ENCODE measurements around the gene DAPK1.

Gene DAPK1

GRCh38 chr9:87549791-87550190, 52.1 kb downstream of the DAPK1 start:
- Mint-ChIP-seq H3K4me1 (peaks cover 18% of the 10 kb centered on the region), H3K27me3 (ENCODE audit: low read depth) (no peaks in the 10 kb centered on the region), H3K36me3 (ENCODE audit: low read depth) (peaks cover 12% of the 10 kb centered on the region), H3K27ac (peak overlapping the region in 2 of 3 experiments; percentile 14 to 51), H3K9me3 (no peaks in the 10 kb centered on the region), H3K4me3 (no peak overlapping the region)
- TF ChIP-seq, protein P1, sequence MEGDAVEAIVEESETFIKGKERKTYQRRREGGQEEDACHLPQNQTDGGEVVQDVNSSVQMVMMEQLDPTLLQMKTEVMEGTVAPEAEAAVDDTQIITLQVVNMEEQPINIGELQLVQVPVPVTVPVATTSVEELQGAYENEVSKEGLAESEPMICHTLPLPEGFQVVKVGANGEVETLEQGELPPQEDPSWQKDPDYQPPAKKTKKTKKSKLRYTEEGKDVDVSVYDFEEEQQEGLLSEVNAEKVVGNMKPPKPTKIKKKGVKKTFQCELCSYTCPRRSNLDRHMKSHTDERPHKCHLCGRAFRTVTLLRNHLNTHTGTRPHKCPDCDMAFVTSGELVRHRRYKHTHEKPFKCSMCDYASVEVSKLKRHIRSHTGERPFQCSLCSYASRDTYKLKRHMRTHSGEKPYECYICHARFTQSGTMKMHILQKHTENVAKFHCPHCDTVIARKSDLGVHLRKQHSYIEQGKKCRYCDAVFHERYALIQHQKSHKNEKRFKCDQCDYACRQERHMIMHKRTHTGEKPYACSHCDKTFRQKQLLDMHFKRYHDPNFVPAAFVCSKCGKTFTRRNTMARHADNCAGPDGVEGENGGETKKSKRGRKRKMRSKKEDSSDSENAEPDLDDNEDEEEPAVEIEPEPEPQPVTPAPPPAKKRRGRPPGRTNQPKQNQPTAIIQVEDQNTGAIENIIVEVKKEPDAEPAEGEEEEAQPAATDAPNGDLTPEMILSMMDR (IDR thresholded peaks at IDR 0.05; ENCODE audit: unreplicated experiment in 3 of 3) = no peak

DNA sequence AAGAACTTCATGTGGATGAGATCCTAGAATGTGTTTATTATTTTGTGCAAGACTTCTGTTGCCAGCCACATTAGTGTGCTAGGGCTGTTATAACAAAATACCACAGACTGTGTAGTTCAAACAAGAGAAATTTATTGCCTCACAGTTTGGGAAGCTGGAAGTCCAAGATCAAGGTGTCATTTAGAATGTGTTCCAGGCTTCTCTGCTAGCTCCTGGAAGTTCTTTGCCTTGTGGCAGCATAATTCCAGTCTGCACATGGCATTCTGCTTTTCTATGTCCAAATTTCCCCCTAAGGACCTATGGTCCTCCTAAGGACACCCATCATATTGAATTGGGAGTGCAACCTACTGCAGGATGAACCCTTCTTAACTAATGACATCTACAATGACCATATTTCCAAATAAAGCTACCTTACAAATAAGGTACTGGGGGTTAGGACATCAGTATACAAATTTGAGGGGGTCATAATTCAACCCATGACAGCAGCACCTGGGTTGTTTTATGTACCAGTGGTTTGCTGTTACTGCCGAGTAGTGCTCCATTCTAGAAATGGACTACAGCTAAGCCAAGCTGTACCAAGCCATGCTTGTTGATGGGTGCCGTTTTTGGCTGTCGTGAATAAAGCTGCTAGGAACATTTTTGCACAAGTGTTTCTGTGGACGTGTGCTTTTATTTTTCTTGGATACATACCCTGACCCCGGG, 52.7 kb downstream of the DAPK1 start:
- TF ChIP-seq, protein P1 (IDR thresholded peaks at IDR 0.05; ENCODE audit: unreplicated experiment in 3 of 3) = no peak
- Mint-ChIP-seq H3K27ac (peak overlapping the region in 2 of 3 experiments; percentile 14 to 51), H3K36me3 (ENCODE audit: low read depth) (peaks cover 8% of the 10 kb centered on the region), H3K4me3 (no peak overlapping the region), H3K9me3 (no peaks in the 10 kb centered on the region), H3K4me1 (peaks cover 18% of the 10 kb centered on the region), H3K27me3 (ENCODE audit: low read depth) (no peaks in the 10 kb centered on the region)

DNA sequence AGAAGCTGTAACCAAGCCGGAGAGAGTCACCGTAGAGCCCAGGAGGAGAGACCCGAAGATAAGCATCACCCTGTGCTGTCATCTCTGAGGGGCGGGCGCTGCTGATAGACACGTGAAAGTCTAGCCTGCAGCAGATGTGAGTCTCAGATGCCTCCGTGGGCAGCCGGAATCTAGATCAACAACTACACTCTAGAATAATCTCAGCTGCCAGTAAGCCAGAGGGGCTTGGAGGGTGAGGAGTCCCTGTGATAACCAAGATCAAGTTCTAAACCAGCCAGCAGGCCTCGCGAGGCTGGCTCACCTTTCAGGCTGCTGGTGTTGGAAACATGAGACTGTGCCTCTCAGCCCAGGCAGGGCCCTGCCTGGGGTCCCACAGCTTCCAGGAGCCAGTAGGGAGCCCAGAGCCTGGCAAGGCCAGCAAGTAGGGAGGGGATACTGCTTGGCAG, 54.1 kb downstream of the DAPK1 start:
- H3K27ac Mint-ChIP-seq = no peak overlapping the region
- H3K36me3 Mint-ChIP-seq (ENCODE audit: low read depth) = peaks cover 11% of the 10 kb centered on the region
- TF ChIP-seq, protein P1 (IDR thresholded peaks at IDR 0.05; ENCODE audit: unreplicated experiment in 3 of 3) = no peak
- peaks cover 14% of the 10 kb centered on the region for H3K4me1 Mint-ChIP-seq
- H3K27me3 Mint-ChIP-seq (ENCODE audit: low read depth) = no peaks in the 10 kb centered on the region
- H3K4me3 Mint-ChIP-seq = no peak overlapping the region
- no peaks in the 10 kb centered on the region for H3K9me3 Mint-ChIP-seq

GRCh38 chr9:87554171-87554910, 56.7 kb downstream of the DAPK1 start:
- Mint-ChIP-seq H3K27ac (no peak overlapping the region), H3K4me1 (peaks cover 14% of the 10 kb centered on the region), H3K4me3 (no peak overlapping the region), H3K36me3 (ENCODE audit: low read depth) (peaks cover 7% of the 10 kb centered on the region), H3K27me3 (ENCODE audit: low read depth) (no peaks in the 10 kb centered on the region), H3K9me3 (no peaks in the 10 kb centered on the region)
- TF ChIP-seq, protein P1 (IDR thresholded peaks at IDR 0.05; ENCODE audit: unreplicated experiment in 3 of 3) = no peak

DNA sequence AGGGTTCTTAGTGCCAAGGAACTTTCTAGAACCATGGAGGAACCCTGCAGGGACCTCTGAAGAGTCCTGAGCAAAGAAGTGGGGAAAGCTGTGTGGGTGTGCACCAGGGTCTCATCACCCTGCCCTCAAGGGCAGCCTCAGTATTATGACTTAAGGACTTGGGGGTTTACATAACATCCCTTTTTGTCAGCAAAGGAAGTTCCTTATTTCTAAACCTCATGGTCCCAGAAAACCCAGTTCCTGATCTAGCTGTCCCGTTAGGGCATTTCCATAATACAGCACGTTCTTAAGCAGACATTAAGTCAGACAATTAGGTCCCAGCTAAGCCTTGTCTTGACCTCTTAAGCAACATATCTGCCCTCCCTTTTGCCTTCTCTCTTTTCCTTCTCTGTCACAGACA, 57.3 kb downstream of the DAPK1 start:
- no peaks in the 10 kb centered on the region for H3K9me3 Mint-ChIP-seq
- H3K4me3 Mint-ChIP-seq = no peak overlapping the region
- H3K36me3 Mint-ChIP-seq (ENCODE audit: low read depth) = peaks cover 3% of the 10 kb centered on the region
- no peak overlapping the region for H3K27ac Mint-ChIP-seq
- H3K27me3 Mint-ChIP-seq (ENCODE audit: low read depth) = no peaks in the 10 kb centered on the region
- H3K4me1 Mint-ChIP-seq = peaks cover 9% of the 10 kb centered on the region
- TF ChIP-seq, protein P1 (IDR thresholded peaks at IDR 0.05; ENCODE audit: unreplicated experiment in 3 of 3) = no peak
